Nephron progenitor cell (in vitro differentiated cells): ENCODE measurements around the gene VPS39.
A peak's percentile ranks its signal among the peaks of the same experiment; 100 is the strongest.

Experiments
- DNase-seq: peaks from one replicate; pipeline ENCODE4 v3.0.0; 2021
- H3K27ac Mint-ChIP-seq: 2 replicates; pipeline ENCODE4 v1.8.0; 2021; ENCODE audit warnings: mild to moderate bottlenecking, moderate library complexity, mixed read lengths
- H3K27me3 Mint-ChIP-seq: 2 replicates; pipeline ENCODE4 v1.8.0; 2021; ENCODE audit warnings: mild to moderate bottlenecking, low read depth, mixed read lengths; ENCODE audit not compliant: poor library complexity
- H3K36me3 Mint-ChIP-seq: 2 replicates; pipeline ENCODE4 v1.8.0; 2021; ENCODE audit warnings: low read depth, mixed read lengths
- H3K4me1 Mint-ChIP-seq: 2 replicates; pipeline ENCODE4 v1.8.0; 2021; ENCODE audit warnings: mixed read lengths
- H3K4me3 Mint-ChIP-seq: 2 replicates; pipeline ENCODE4 v1.8.0; 2021; ENCODE audit warnings: mild to moderate bottlenecking, moderate library complexity, mixed read lengths
- H3K9me3 Mint-ChIP-seq: 2 replicates; pipeline ENCODE4 v1.8.0; 2021; ENCODE audit warnings: mild to moderate bottlenecking, moderate library complexity, mixed read lengths
- CTCF ChIP-seq: fragments of 200-600 bp; sonication (generic); IDR thresholded peaks from 2 replicates; pipeline ENCODE4 v1.5.0; 2021; ENCODE audit warnings: antibody characterized with exemption

VPS39 gene

GRCh38 chr15:42210696-42211095, 2.6 kb upstream of the VPS39 start:
- Mint-ChIP-seq H3K4me1 (peaks cover 24% of the 10 kb centered on the region), H3K27ac (no peak overlapping the region), H3K4me3 (no peak overlapping the region), H3K36me3 (peaks cover 54% of the 10 kb centered on the region), H3K9me3 (no peaks in the 10 kb centered on the region), H3K27me3 (no peaks in the 10 kb centered on the region)
- TF ChIP-seq CTCF, result no peak
- no peak for DNase-seq

GRCh38 chr15:42206406-42206805, 1.7 kb downstream of the VPS39 start:
- H3K4me3 Mint-ChIP-seq, result peak overlapping the region; percentile 98
- H3K4me1 Mint-ChIP-seq, result peaks cover 29% of the 10 kb centered on the region
- no peak overlapping the region for H3K27ac Mint-ChIP-seq
- no peak for TF ChIP-seq CTCF
- H3K36me3 Mint-ChIP-seq, result peaks cover 22% of the 10 kb centered on the region
- H3K27me3 Mint-ChIP-seq, result no peaks in the 10 kb centered on the region
- no peaks in the 10 kb centered on the region for H3K9me3 Mint-ChIP-seq
- DNase-seq, result no peak

DNA sequence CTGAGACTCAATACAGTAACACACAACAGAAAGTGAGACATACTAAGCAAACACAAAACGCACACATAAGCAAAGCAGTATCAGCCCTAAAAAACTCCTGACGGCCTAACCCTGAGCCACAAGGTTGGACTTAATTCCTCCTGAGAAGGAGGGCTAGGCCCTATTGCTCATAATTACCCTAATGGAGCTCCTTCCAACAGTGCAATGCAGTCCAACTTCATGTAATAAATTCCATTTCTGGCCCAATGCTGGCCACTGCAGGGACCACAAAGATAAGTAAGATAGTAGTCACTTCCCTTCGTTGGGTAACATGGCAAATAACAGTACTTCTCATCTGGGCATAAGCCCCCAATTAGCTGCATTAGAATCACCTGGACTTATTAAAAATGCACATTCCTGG, 4.2 kb downstream of the VPS39 start:
- no peak for DNase-seq
- Mint-ChIP-seq H3K27ac (no peak overlapping the region), H3K27me3 (no peaks in the 10 kb centered on the region), H3K36me3 (peaks cover 19% of the 10 kb centered on the region), H3K9me3 (no peaks in the 10 kb centered on the region), H3K4me3 (no peak overlapping the region), H3K4me1 (peaks cover 29% of the 10 kb centered on the region)
- TF ChIP-seq CTCF, result no peak

DNA sequence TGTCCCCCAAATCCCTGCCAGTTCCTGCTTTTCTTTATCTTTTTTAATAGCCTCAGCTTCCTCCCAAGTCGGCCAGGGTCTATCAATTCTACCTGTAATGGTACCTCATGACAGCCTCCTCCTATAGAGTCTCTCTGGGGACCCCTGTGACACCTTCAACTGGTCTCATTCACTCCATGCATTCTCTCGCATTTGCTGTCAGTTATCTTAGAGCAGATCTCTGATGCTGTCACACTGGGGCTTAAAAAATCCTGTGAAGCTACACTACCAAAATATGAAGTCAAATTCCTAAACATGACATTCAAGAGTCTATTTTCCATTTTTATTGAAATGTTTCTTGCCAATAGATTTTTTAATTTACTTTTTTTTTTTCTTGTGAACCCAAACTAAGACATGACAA, 5.5 kb downstream of the VPS39 start:
- Mint-ChIP-seq H3K4me1 (peaks cover 24% of the 10 kb centered on the region), H3K4me3 (no peak overlapping the region), H3K36me3 (peaks cover 24% of the 10 kb centered on the region), H3K9me3 (no peaks in the 10 kb centered on the region), H3K27ac (no peak overlapping the region), H3K27me3 (no peaks in the 10 kb centered on the region)
- no peak for DNase-seq
- no peak for TF ChIP-seq CTCF

- Mint-ChIP-seq H3K27ac (no peak overlapping the region), H3K4me1 (peaks cover 16% of the 10 kb centered on the region), H3K4me3 (no peak overlapping the region), H3K36me3 (peaks cover 33% of the 10 kb centered on the region), H3K9me3 (peaks cover 5% of the 10 kb centered on the region), H3K27me3 (no peaks in the 10 kb centered on the region)
- no peak for TF ChIP-seq CTCF
- DNase-seq, result no peak
These were observed 6.3 kb downstream of the VPS39 start for GRCh38 chr15:42201801-42202200.

- no peaks in the 10 kb centered on the region for H3K4me1 Mint-ChIP-seq
- H3K36me3 Mint-ChIP-seq, result peaks cover 59% of the 10 kb centered on the region
- peaks cover 22% of the 10 kb centered on the region for H3K9me3 Mint-ChIP-seq
These were observed 9.0 kb downstream of the VPS39 start for GRCh38 chr15:42199126-42199525.

More at GRCh38 chr15:42199126-42199525, 9.0 kb downstream of the VPS39 start:
- H3K4me3 Mint-ChIP-seq, result no peak overlapping the region
- TF ChIP-seq CTCF, result no peak
- peak overlapping the region; percentile 37 for H3K27ac Mint-ChIP-seq
- DNase-seq, result no peak
- H3K27me3 Mint-ChIP-seq, result no peaks in the 10 kb centered on the region
